Neural progenitor cell (in vitro differentiated cells): ENCODE data around the gene GOLGA8R. TPM values are rescaled to one million over a fixed set of nuclear protein-coding genes. Genes with fewer than 3 reads are reported as not detected.
"Not testable (repeated sequence)": the region's sequence is repeated elsewhere in the genome, so short reads cannot be mapped to it uniquely, and the experiment has no call there.

Source experiments
- DNase-seq: peaks from one replicate; pipeline ENCODE4 v3.0.0-alpha.2; 2016; ENCODE audit warnings: low spot score
- H2AFZ ChIP-seq: fragments of 200-600 bp; sonication (generic); replicated peaks from 2 replicates; pipeline ENCODE4 v1.6.1; 2016; ENCODE audit warnings: antibody characterized with exemption
- H3F3A ChIP-seq: fragments of 200-600 bp; sonication (generic); 2 replicates; pipeline ENCODE4 v1.6.1; 2016; ENCODE audit warnings: antibody characterized with exemption, low read depth
- H3K27ac ChIP-seq: fragments of 200-600 bp; sonication (generic); 2 replicates; pipeline ENCODE4 v1.5.1; 2016; ENCODE audit warnings: mild to moderate bottlenecking
- H3K27me3 ChIP-seq: fragments of 200-600 bp; sonication (generic); 2 replicates; pipeline ENCODE4 v1.6.1; 2016; ENCODE audit warnings: mild to moderate bottlenecking, moderate library complexity
- H3K36me3 ChIP-seq: fragments of 200-600 bp; sonication (generic); 2 replicates; pipeline ENCODE4 v1.5.1; 2016
- H3K4me1 ChIP-seq: fragments of 200-600 bp; sonication (generic); 2 replicates; pipeline ENCODE4 v1.6.1; 2016; ENCODE audit warnings: mixed run types
- H3K4me2 ChIP-seq: fragments of 200-600 bp; sonication (generic); 2 replicates; pipeline ENCODE4 v1.6.1; 2016
- H3K4me3 ChIP-seq: fragments of 200-600 bp; sonication (generic); 2 replicates; pipeline ENCODE4 v1.5.1; 2016
- H3K79me2 ChIP-seq: fragments of 200-600 bp; sonication (generic); 2 replicates; pipeline ENCODE4 v1.6.1; 2016; ENCODE audit warnings: low read depth
- H3K9ac ChIP-seq: fragments of 200-600 bp; sonication (generic); 2 replicates; pipeline ENCODE4 v1.6.1; 2016
- H3K9me3 ChIP-seq: fragments of 200-600 bp; sonication (generic); 2 replicates; pipeline ENCODE4 v1.5.1; 2016; ENCODE audit warnings: low read depth
- H4K20me1 ChIP-seq: fragments of 200-600 bp; sonication (generic); 2 replicates; pipeline ENCODE4 v1.6.1; 2016; ENCODE audit warnings: low read depth
- H3K27ac Mint-ChIP-seq: 3 replicates; pipeline ENCODE4 v1.8.0; 2021; ENCODE audit warnings: mixed read lengths
- H3K27me3 Mint-ChIP-seq: 2 replicates; pipeline ENCODE4 v1.8.0; 2022; ENCODE audit warnings: low read depth, mild to moderate bottlenecking, inconsistent platforms, moderate library complexity, mixed read lengths; ENCODE audit not compliant: insufficient read depth
- H3K36me3 Mint-ChIP-seq: 3 replicates; pipeline ENCODE4 v1.8.0; 2021; ENCODE audit warnings: mixed read lengths
- H3K4me1 Mint-ChIP-seq: 3 replicates; pipeline ENCODE4 v1.8.0; 2021; ENCODE audit warnings: mixed read lengths
- H3K4me3 Mint-ChIP-seq: 3 replicates; pipeline ENCODE4 v1.8.0; 2021; ENCODE audit warnings: mild to moderate bottlenecking, moderate library complexity, mixed read lengths
- H3K9me3 Mint-ChIP-seq: 3 replicates; pipeline ENCODE4 v1.8.0; 2020; ENCODE audit warnings: mixed read lengths
- total RNA-seq: library from RNA; depleted of rRNA; stranded (reverse); fragments of >200 nt; gene quantifications from 2 replicates; pipeline ENCODE4 v1.2.3, GENCODE V29; 2015; ENCODE audit warnings: low replicate concordance
- TF ChIP-seq, protein P1 (sequence below): fragments of 200-600 bp; sonication (generic); IDR thresholded peaks from 2 replicates; pipeline ENCODE4 v1.5.1; 2017; ENCODE audit warnings: antibody characterized with exemption, mild to moderate bottlenecking

The GOLGA8R gene
- total RNA-seq, 1 donor from 2014 or later, result not detected

DNA sequence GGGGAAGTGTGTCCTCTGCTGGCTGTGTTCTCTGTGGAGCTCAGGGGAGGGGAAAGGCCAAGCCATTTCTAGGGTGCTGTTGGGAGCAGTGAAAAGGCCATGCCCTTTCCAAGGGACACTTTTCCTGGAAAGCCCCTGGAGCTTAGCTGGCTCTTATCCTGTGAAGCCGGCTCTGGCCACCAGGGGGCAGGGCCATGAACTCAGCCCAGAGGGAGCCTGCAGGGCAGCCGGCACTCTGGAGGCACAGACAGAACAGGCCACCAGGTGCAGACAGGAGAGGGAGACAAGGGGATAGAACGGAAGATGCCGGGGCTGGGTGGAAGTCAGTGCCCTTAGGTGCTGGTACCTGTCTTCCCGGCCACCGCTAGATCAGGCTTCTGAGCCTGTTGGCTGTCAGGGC, 15.1 kb downstream of the GOLGA8R start:
- H3K4me2 ChIP-seq, H3K36me3 Mint-ChIP-seq, H3K36me3 ChIP-seq, H3K27ac ChIP-seq, H3K27ac Mint-ChIP-seq, H3K79me2 ChIP-seq, H3K27me3 Mint-ChIP-seq, DNase-seq, H3K27me3 ChIP-seq, H3K9me3 Mint-ChIP-seq, H3F3A ChIP-seq, H3K4me1 Mint-ChIP-seq, H3K9me3 ChIP-seq, H4K20me1 ChIP-seq, H2AFZ ChIP-seq, H3K4me3 Mint-ChIP-seq, H3K4me1 ChIP-seq, H3K9ac ChIP-seq, H3K4me3 ChIP-seq: not testable (repeated sequence)
- TF ChIP-seq, protein P1, sequence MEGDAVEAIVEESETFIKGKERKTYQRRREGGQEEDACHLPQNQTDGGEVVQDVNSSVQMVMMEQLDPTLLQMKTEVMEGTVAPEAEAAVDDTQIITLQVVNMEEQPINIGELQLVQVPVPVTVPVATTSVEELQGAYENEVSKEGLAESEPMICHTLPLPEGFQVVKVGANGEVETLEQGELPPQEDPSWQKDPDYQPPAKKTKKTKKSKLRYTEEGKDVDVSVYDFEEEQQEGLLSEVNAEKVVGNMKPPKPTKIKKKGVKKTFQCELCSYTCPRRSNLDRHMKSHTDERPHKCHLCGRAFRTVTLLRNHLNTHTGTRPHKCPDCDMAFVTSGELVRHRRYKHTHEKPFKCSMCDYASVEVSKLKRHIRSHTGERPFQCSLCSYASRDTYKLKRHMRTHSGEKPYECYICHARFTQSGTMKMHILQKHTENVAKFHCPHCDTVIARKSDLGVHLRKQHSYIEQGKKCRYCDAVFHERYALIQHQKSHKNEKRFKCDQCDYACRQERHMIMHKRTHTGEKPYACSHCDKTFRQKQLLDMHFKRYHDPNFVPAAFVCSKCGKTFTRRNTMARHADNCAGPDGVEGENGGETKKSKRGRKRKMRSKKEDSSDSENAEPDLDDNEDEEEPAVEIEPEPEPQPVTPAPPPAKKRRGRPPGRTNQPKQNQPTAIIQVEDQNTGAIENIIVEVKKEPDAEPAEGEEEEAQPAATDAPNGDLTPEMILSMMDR, result peak; percentile 39

DNA sequence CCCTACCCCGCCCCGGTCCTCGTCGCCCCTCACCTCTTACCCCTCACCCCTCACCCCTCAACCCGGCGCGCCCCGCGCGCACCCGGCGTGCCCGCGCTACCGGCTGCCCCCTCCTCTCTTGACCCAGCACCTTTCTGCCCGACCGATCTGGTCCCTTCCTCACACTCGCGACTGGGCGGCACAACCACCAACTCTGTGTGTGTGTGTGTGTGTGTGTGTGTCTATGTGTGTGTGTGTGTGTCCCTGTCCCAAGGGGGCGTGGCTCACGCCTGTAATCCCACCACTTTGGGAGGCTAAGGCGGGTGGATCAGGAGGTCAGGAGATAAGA, 20.4 kb downstream of the GOLGA8R start:
- not testable (repeated sequence) for H3K9me3 ChIP-seq, H3K36me3 Mint-ChIP-seq, H3K36me3 ChIP-seq, H4K20me1 ChIP-seq, H2AFZ ChIP-seq, H3K4me1 Mint-ChIP-seq, H3K4me3 Mint-ChIP-seq, H3K27me3 Mint-ChIP-seq, H3K4me2 ChIP-seq, H3K79me2 ChIP-seq, H3K27ac Mint-ChIP-seq, H3K27me3 ChIP-seq, H3F3A ChIP-seq, DNase-seq, H3K4me1 ChIP-seq, H3K9ac ChIP-seq, H3K27ac ChIP-seq, H3K9me3 Mint-ChIP-seq, H3K4me3 ChIP-seq

DNA sequence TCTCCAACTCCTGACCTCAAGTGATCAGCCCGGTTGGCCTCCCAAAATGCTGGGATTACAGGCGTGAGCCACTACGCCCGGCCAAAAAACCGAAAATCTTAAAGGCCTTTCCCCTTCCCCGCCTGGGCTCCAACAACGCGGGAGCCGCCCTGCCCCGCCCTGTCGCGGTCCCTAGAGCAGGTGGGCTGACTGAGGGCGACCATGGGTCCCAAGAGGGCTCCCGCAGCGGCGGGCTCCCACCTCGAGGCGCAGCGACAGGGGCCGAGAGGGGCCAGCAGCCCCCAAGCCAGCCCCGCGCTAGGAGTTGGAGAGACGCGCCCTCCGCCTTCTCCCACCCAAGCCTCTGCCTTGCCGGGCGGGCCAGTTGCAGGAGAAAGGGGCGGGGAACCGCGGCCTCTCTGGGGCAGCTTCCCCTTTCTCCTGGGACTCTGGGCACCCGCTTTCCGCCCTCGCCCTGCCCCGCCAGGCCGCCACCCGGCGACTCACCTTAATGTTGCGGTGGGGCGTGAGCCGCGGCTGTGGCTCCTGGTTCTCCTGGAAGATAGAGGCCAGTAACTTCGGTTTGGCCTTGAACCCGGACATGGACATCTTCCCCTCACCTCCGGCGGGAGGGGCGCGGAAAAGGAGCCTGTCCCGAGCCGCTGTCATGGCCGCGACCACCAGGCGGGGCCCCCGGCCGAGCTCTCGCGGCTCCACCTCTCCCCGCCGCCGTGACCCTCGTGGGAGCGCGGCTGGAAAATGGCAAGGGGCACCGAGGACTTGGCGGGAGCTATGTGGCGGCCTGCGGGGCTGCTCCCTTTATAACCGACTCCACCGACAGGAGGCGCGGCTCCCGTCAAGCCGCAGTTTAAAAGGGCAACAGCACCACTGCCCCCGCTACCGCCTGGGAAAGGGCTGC, 21.0 kb downstream of the GOLGA8R start, which contains the start of gene CHRFAM7A:
CHRFAM7A (minus strand) TSS at position 775 of the 898 bp plus-strand sequence. CDS start 10,189 bp downstream, outside the sequence.
- H3K79me2 ChIP-seq, DNase-seq, H2AFZ ChIP-seq, H3K9ac ChIP-seq, H3K4me1 Mint-ChIP-seq, H3K4me1 ChIP-seq, H3K27me3 Mint-ChIP-seq, H3K27ac ChIP-seq, H4K20me1 ChIP-seq, H3K36me3 Mint-ChIP-seq, H3K36me3 ChIP-seq, H3K4me3 Mint-ChIP-seq, H3K9me3 ChIP-seq, H3K27me3 ChIP-seq, H3F3A ChIP-seq, H3K27ac Mint-ChIP-seq, H3K4me3 ChIP-seq, H3K4me2 ChIP-seq, H3K9me3 Mint-ChIP-seq: not testable (repeated sequence)

DNA sequence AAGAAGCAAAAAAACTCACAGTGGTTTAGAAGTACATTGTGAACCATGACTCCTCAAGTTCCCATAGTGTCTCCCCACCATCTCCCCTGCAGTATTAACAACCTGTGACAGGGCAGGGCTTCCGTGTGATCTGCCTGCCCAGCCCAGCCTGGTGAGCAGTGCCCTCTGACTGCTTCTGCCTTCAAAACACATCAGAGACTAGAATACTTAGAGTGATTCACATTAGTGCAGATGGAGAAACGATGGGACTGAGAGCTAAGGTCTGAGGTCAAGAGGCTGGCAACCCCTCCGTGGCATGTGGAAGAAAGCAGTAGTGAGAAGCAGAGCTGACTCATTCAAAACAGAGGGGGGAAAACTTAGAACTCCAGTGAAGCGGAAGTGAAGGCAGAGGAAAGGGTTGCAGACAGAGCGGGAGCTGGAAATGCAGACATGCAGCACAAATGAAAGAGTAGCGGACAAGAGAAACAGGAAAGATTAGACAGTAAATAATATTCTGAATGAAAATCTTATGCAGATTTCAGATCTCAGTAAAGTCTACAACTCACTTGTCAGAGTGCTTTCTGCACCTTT, 27.7 kb downstream of the GOLGA8R start:
- not testable (repeated sequence) for H3K4me1 ChIP-seq, H3K4me3 Mint-ChIP-seq, H3K9ac ChIP-seq, H3K79me2 ChIP-seq, H3K4me1 Mint-ChIP-seq, H3F3A ChIP-seq, H3K27ac ChIP-seq, H4K20me1 ChIP-seq, H3K36me3 Mint-ChIP-seq, H3K4me2 ChIP-seq, H3K27me3 ChIP-seq, DNase-seq, H2AFZ ChIP-seq, H3K9me3 ChIP-seq, H3K9me3 Mint-ChIP-seq, H3K27me3 Mint-ChIP-seq, H3K36me3 ChIP-seq, H3K4me3 ChIP-seq, H3K27ac Mint-ChIP-seq

DNA sequence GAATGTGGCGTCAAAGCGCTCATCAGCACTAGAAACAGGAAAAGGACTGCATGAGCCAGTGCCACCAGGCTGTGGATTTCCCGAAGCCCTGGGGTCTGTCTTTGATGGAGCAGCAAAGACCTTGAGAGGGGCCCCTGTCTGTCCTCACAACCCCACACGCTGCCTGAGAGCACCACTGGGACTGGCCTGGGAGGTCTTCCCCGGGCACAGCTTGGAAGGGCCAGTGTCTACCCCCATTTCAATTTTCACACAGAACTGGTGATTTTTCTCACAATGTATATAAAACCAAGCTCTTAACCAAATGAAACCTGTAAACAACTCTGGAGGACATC, 37.0 kb downstream of the GOLGA8R start:
- not testable (repeated sequence) for H3K27ac Mint-ChIP-seq, H3K9ac ChIP-seq, H3F3A ChIP-seq, H3K27ac ChIP-seq, H2AFZ ChIP-seq, H3K36me3 Mint-ChIP-seq, H3K36me3 ChIP-seq, H3K4me1 Mint-ChIP-seq, H3K4me3 Mint-ChIP-seq, H3K79me2 ChIP-seq, H3K27me3 ChIP-seq, DNase-seq, H3K27me3 Mint-ChIP-seq, H4K20me1 ChIP-seq, H3K9me3 ChIP-seq, H3K9me3 Mint-ChIP-seq, H3K4me2 ChIP-seq, H3K4me1 ChIP-seq, H3K4me3 ChIP-seq

DNA sequence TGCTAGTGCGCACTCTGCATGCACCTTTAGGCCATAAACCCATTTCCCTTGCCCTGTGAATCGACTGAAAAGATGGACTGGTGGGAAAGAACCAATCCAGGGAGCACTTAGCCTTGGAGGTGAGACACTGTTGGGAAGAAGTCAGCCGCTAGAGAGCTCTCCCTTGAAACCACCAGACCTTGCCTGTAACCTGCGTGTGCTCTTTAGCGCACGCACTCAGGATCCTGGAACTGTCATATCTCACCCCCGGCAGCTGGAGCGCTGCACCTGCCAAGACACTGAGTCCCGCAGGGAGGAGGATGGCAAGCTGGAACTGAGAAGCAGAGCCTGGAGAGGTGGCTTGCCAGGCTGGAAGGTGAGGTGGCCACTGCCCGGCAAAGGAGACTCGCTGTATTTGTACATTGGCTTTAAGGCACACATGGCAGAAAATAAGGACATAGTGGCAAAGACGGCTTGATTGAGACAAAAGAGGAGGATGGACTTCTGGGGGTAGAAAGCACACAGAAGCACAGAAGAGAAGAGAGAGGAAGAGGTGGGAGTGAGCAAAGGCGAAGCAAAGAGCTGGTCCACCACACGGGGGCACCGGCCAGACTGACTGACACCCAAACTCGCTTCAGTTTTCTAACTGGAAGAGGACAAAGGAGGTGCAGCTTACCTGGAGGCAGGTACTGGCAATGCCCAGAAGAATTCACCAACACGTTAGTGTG, 37.5 kb downstream of the GOLGA8R start:
- not testable (repeated sequence) for H3K4me1 ChIP-seq, H3K79me2 ChIP-seq, H2AFZ ChIP-seq, H3K9me3 Mint-ChIP-seq, H3K27ac Mint-ChIP-seq, H3K36me3 Mint-ChIP-seq, H3K4me3 Mint-ChIP-seq, H3K9ac ChIP-seq, H3K27me3 ChIP-seq, H3K27ac ChIP-seq, H4K20me1 ChIP-seq, H3K4me1 Mint-ChIP-seq, H3K4me2 ChIP-seq, H3F3A ChIP-seq, DNase-seq, H3K27me3 Mint-ChIP-seq, H3K9me3 ChIP-seq, H3K4me3 ChIP-seq, H3K36me3 ChIP-seq

DNA sequence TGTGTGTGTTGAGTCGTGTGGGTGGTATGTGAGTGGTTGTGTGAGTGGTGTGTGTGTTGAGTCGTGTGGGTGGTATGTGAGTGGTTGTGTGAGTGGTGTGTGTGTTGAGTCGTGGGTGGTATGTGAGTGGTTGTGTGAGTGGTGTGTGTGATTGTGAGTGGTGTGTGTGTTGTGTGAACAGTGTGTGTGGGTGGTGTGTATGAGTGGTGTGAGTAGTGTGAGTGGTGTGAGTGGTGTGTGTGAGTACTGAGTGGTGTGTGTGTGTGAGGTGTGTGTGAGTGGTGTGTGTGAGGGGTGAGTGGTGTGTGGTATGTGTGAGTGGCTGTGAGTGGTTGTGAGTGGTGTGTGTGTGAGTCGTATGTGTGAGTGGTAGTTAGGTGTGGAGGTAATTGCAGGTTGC, 38.2 kb downstream of the GOLGA8R start:
- not testable (repeated sequence) for H3K27me3 ChIP-seq, H3K4me3 Mint-ChIP-seq, H3K4me1 ChIP-seq, DNase-seq, H3K4me2 ChIP-seq, H3K27ac ChIP-seq, H3K27ac Mint-ChIP-seq, H3K9ac ChIP-seq, H3K4me3 ChIP-seq, H3F3A ChIP-seq, H3K9me3 Mint-ChIP-seq, H3K79me2 ChIP-seq, H4K20me1 ChIP-seq, H3K4me1 Mint-ChIP-seq, H3K36me3 Mint-ChIP-seq, H3K27me3 Mint-ChIP-seq, H3K9me3 ChIP-seq, H3K36me3 ChIP-seq, H2AFZ ChIP-seq
